RWPE2 (cell line): ENCODE data around the gene CRY2.
A peak's percentile ranks its signal among the peaks of the same experiment; 100 is the strongest.

ENCODE experiments used
- ATAC-seq: fragments of 200-7000 bp; cut with Tn5 transposase; 3 replicates; pipeline ENCODE4 v1.9.1; 2021; ENCODE audit warnings: low read depth
- DNase-seq: peaks from one replicate; pipeline ENCODE4 v3.0.0-alpha.2; 2020; ENCODE audit warnings: low spot score
- H3K27ac ChIP-seq: fragments of 450-650 bp; 2 replicates; pipeline ENCODE4 v1.5.1; 2017; ENCODE audit warnings: mild to moderate bottlenecking; ENCODE audit not compliant: poor library complexity, severe bottlenecking
- H3K27me3 ChIP-seq: fragments of 250-450 bp; sonication (Bioruptor Pico); 2 replicates; pipeline ENCODE4 v1.5.1; 2021; ENCODE audit warnings: mild to moderate bottlenecking, moderate library complexity; ENCODE audit not compliant: insufficient read depth, poor library complexity, severe bottlenecking
- H3K36me3 ChIP-seq: fragments of 250-450 bp; sonication (Bioruptor Pico); 2 replicates; pipeline ENCODE4 v1.5.1; 2020; ENCODE audit warnings: low read depth, mild to moderate bottlenecking, moderate library complexity
- H3K4me1 ChIP-seq: fragments of 250-450 bp; sonication (Bioruptor Pico); 2 replicates; pipeline ENCODE4 v1.5.1; 2021; ENCODE audit warnings: mild to moderate bottlenecking, moderate library complexity; ENCODE audit not compliant: insufficient read depth, poor library complexity, severe bottlenecking
- H3K4me3 ChIP-seq: fragments of 250-450 bp; sonication (Bioruptor Pico); 2 replicates; pipeline ENCODE4 v1.5.1; 2021; ENCODE audit warnings: mild to moderate bottlenecking, moderate library complexity; ENCODE audit not compliant: severe bottlenecking
- H3K9me3 ChIP-seq: fragments of 250-450 bp; sonication (Bioruptor Pico); 2 replicates; pipeline ENCODE4 v1.5.1; 2021; ENCODE audit warnings: mild to moderate bottlenecking, moderate library complexity; ENCODE audit not compliant: severe bottlenecking
- TF ChIP-seq, protein P1 (sequence below): fragments of 450-650 bp; IDR thresholded peaks from one replicate; pipeline ENCODE4 v1.5.1; 2017; ENCODE audit warnings: mild to moderate bottlenecking, moderate library complexity; ENCODE audit not compliant: poor library complexity, severe bottlenecking

The CRY2 gene

DNA sequence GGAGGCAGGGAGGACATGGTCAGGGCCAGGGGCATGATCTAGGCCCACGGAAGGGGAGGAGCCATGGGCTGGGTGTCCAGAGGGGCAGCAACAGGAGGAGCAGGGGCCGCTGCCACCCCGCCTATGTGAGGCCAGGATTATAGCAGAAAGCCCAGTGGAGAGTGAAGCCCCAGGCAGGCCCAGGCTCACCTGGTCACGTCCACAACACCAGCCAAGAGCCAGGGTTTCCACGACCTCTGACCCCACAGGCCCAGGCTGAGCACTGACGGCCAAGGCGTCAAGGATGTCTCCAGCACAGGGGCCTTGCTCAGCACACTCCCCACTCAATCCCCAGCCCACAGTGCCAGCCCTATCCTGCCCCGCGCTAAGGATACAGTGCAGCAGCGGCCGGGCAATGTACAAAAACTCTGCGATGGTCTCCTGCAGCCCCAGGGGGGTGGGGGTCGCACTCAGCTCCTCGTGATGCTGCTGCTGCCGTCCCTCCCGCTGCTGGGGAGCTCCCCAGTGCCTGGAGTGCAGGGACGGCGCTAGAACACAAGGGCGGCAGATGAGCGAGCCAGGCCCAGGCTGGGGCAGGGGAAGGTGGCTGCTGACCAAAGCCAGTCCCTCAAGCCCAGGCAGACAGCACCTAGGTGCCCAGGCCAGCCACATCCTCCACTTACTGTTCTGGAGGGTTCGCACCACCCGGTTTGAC, 66.8 kb downstream of the CRY2 start:
- no peak overlapping the region for H3K4me3 ChIP-seq
- peaks cover 3% of the 10 kb centered on the region for H3K4me1 ChIP-seq
- DNase-seq: no peak
- no peaks in the 10 kb centered on the region for H3K9me3 ChIP-seq
- TF ChIP-seq, protein P1, sequence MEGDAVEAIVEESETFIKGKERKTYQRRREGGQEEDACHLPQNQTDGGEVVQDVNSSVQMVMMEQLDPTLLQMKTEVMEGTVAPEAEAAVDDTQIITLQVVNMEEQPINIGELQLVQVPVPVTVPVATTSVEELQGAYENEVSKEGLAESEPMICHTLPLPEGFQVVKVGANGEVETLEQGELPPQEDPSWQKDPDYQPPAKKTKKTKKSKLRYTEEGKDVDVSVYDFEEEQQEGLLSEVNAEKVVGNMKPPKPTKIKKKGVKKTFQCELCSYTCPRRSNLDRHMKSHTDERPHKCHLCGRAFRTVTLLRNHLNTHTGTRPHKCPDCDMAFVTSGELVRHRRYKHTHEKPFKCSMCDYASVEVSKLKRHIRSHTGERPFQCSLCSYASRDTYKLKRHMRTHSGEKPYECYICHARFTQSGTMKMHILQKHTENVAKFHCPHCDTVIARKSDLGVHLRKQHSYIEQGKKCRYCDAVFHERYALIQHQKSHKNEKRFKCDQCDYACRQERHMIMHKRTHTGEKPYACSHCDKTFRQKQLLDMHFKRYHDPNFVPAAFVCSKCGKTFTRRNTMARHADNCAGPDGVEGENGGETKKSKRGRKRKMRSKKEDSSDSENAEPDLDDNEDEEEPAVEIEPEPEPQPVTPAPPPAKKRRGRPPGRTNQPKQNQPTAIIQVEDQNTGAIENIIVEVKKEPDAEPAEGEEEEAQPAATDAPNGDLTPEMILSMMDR: no peak
- no peak for ATAC-seq
- H3K27ac ChIP-seq: no peak overlapping the region
- H3K27me3 ChIP-seq: no peaks in the 10 kb centered on the region
- peaks cover 37% of the 10 kb centered on the region for H3K36me3 ChIP-seq

GRCh38 chr11:45915446-45915845, 68.2 kb downstream of the CRY2 start:
- Histone ChIP-seq H3K27ac (no peak overlapping the region), H3K4me3 (no peak overlapping the region), H3K27me3 (no peaks in the 10 kb centered on the region), H3K36me3 (peaks cover 37% of the 10 kb centered on the region), H3K9me3 (no peaks in the 10 kb centered on the region), H3K4me1 (peaks cover 3% of the 10 kb centered on the region)
- DNase-seq (no peak), ATAC-seq (no peak)
- TF ChIP-seq, protein P1: no peak

- Histone ChIP-seq H3K27me3 (no peaks in the 10 kb centered on the region), H3K27ac (peak overlapping the region; percentile 66), H3K4me3 (peak overlapping the region; percentile 88), H3K9me3 (no peaks in the 10 kb centered on the region), H3K4me1 (peaks cover 3% of the 10 kb centered on the region), H3K36me3 (peaks cover 26% of the 10 kb centered on the region)
- no peak for ATAC-seq
- TF ChIP-seq, protein P1: no peak
- peak; percentile 44 for DNase-seq
Observed at GRCh38 chr11:45917286-45917622, 70.0 kb downstream of the CRY2 start.

DNA sequence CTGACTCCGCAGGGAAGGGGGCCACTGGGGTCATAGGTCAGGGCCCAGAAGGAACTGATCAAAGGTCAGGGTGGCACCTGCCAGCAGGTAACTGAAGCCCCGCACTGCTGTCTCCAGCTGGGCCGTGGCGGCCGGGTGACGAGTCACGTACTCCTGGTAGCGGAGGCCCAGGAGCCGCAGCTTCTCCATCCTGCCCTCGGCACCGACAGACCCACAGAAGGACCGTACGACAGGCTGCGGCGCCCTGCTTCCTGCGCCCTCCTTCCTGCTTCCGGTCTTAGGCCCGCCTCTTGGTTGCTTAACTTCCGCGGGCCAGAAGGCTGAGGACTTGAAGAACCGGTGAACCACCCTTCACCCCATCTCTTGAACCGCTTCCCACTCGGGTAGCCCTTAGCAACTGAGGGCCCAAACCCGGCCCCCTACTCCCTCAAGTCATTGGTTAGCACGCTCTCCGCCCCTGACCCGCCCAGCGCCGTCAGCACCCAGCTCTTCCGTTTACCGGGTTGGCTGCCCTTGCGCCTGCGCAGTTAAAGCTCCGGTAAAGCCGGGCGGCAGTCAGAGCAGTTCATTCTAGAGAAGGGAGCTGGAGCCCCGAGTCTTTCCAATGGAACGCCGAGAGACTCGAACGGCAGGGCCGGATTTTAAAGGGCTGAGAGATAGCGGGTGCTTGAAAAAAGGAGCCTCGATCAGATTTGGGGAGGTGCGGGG, 70.5 kb downstream of the CRY2 start, which contains the start of gene PEX16:
Gene PEX16 (minus strand): TSS at position 255 of the 708 bp plus-strand sequence. CDS start 66 bp downstream, at position 189.
- peak; percentile 83 for ATAC-seq
- peak within 1 kb of the TSS; percentile 66 for H3K27ac ChIP-seq
- H3K4me1 ChIP-seq: peaks cover 3% of the 10 kb centered on the region
- H3K9me3 ChIP-seq: no peaks in the 10 kb centered on the region
- DNase-seq: peak; percentile 98
- peaks cover 26% of the 10 kb centered on the region for H3K36me3 ChIP-seq
- H3K4me3 ChIP-seq: peak within 1 kb of the TSS; percentile 88
- TF ChIP-seq, protein P1: no peak
- no peaks in the 10 kb centered on the region for H3K27me3 ChIP-seq
